GM12864 (cell line): ENCODE measurements around the gene AFDN.

Experiments
- DNase-seq: peaks from one replicate; pipeline ENCODE4 v3.0.0-alpha.2; 2011; ENCODE audit warnings: low read depth
- H3K4me3 ChIP-seq: 2 replicates; pipeline ENCODE4 v1.5.1; 2011; ENCODE audit warnings: mild to moderate bottlenecking, low read depth, low read length, control low read depth
- TF ChIP-seq, protein P1 (sequence below): IDR thresholded peaks from 2 replicates; pipeline ENCODE4 v1.5.1; 2011; ENCODE audit warnings: low read depth, mild to moderate bottlenecking, moderate library complexity, low read length, control low read depth, inconsistent platforms; ENCODE audit errors: missing control alignments

The AFDN gene

DNA sequence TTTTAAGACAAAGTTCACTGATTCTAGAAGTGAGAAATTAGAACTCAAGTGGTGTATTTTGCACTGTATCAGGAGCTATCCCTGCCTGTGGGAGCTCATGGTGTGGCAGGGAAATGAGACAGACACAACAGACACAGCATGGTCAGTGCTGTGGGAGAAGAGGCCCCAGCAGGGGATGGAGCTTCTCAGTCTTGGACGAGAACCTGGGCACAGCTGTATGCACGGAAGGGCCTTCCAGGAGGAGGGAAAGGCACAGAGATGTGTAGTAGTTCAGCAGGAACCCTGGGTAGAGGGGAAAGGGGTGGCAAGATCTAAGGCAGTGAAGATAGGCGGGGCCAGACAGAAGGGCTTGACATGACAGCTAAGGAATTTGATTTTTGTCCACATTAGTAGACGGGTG is 122.0 kb downstream of the AFDN start:
- DNase-seq: no peak
- H3K4me3 ChIP-seq: no peak overlapping the region
- TF ChIP-seq, protein P1, sequence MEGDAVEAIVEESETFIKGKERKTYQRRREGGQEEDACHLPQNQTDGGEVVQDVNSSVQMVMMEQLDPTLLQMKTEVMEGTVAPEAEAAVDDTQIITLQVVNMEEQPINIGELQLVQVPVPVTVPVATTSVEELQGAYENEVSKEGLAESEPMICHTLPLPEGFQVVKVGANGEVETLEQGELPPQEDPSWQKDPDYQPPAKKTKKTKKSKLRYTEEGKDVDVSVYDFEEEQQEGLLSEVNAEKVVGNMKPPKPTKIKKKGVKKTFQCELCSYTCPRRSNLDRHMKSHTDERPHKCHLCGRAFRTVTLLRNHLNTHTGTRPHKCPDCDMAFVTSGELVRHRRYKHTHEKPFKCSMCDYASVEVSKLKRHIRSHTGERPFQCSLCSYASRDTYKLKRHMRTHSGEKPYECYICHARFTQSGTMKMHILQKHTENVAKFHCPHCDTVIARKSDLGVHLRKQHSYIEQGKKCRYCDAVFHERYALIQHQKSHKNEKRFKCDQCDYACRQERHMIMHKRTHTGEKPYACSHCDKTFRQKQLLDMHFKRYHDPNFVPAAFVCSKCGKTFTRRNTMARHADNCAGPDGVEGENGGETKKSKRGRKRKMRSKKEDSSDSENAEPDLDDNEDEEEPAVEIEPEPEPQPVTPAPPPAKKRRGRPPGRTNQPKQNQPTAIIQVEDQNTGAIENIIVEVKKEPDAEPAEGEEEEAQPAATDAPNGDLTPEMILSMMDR: no peak

DNA sequence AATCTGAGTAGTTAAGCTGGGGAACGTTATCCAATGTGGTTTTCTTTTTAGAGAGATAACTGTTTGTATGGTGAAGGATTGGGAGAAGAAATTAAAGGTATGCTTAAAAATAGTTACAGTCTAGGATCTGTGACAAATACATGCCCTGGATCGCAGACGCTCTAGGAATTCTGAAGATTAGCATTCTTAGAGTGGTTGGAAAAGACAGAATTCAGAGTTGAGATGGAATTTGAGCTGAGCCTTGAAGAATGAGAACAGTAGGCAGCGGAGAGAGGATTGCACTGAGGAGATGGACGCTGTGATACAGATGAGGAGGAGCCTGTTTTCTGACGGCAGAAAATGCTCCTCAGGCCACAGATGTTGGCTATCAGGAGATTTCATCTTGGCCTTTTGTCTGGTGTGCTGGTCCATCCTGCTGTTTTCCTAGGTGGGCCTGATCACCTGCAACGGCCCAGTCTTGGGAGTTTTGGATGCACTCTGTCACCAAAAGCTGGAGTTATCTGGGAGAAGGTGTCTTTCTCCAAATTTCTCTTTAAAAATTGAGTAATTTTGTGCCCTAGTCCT is 122.5 kb downstream of the AFDN start:
- DNase-seq: no peak
- H3K4me3 ChIP-seq: no peak overlapping the region
- TF ChIP-seq, protein P1: no peak

DNA sequence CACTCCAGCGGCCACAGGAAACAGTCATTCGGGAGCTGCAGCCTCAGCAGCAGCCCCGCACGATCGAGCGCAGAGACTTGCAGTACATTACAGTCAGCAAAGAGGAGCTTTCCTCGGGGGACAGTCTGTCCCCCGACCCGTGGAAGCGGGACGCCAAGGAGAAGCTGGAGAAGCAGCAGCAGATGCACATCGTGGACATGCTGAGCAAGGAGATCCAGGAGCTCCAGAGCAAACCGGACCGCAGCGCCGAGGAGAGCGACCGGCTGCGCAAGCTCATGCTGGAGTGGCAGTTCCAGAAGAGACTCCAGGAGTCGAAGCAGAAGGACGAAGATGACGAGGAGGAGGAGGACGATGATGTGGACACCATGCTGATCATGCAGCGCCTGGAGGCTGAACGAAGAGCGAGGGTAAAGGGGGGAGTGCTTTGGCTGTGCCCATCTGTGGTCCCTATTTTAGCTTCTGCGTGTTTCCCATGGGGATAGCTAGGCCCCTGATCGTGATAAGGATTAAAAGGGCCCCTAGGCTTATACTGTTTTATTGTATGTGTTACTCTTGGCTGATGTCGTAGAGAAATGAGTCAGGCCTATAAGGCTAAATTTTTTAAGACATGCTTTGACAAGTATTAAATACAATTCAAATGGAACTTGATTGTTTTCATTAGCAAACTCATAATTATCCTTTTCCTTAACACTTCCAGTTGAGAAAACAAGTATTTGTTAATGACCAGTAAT is 125.2 kb downstream of the AFDN start:
- TF ChIP-seq, protein P1: no peak
- no peak overlapping the region for H3K4me3 ChIP-seq
- no peak for DNase-seq

DNA sequence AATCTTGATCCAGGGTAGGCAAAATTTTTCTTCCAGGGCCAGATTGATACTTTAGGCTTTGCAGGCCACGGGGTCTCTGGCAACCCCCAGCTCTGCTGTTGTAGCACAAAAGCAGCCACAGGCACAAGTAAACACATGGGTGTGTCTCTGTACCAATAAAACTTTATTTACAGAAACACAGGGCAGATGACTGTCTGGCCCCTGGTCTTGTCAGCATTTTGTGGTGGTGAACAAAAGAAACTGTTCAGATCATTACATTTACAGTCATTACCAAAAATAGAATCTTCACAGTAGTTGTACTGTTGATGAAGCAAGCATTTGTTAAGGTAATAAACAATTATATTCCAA is 125.8 kb downstream of the AFDN start:
- TF ChIP-seq, protein P1: no peak
- H3K4me3 ChIP-seq: no peak overlapping the region
- DNase-seq: no peak

DNA sequence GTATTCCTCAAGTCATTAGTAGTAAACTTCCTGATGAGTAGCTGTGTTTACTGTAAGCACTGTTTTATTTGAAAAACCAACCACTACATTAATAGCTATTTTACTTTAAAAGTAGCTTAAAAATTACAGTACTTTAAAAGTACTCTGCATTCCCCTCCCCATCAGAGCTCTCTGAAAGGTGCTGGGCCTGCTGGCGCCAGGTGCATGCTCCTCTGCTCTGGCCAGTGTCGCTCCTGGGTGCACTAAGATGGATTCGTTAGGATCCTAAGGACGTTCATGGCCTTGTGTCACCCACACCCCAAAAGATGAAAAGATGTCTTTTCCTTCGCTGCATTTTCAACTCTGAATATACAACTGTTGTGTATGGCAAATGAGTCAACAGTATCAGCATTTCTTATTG is 126.8 kb downstream of the AFDN start:
- TF ChIP-seq, protein P1: no peak
- H3K4me3 ChIP-seq: no peak overlapping the region
- DNase-seq: no peak

DNA sequence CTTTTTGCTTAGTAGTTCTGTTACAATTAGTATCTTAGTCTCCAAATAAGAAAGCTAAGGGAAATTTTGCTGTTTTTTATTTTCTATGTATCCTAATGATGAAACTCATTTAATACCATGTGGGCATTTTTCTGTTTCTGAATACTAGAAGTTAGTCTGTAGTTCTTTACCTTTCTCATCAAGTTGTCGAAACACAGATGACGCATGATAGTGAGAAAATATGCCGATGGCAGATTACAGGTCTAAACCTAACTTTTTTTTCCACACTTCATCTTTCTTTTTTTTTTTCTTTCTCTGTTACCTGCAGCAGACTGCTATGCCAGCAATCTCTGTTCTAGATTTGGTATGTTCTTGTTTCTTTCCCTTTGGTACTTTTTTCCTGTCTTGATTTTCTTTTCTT is 127.4 kb downstream of the AFDN start:
- DNase-seq: no peak
- TF ChIP-seq, protein P1: no peak
- H3K4me3 ChIP-seq: no peak overlapping the region

DNA sequence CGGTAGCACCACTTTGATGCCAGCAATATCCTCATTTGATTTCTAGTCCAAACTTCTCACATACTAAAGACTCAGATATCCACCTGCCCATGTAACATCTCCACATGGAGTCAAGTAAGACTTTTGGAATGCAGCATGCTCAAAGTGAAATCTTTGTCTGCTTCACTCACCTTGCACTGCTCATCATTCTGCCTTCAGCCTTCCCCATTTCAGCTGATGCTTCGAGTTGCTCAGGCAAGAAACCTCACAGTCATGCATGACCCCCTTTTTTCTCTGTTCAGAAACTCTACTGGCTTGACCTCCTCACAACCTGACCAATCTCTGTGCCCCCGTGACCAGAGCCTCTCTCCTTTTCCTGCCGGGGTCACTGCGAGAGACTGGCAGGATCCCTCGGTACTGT is 129.8 kb downstream of the AFDN start:
- no peak for DNase-seq
- TF ChIP-seq, protein P1: no peak
- no peak overlapping the region for H3K4me3 ChIP-seq
